ENCODE measurements around the gene NUAK1. TPM values are rescaled to one million over a fixed set of nuclear protein-coding genes. Genes with fewer than 3 reads are reported as not detected.

The NUAK1 gene
- total and polyA plus RNA-seq, 2 donors from 2014 or later, result 2.9 to 28.8 TPM

DNA sequence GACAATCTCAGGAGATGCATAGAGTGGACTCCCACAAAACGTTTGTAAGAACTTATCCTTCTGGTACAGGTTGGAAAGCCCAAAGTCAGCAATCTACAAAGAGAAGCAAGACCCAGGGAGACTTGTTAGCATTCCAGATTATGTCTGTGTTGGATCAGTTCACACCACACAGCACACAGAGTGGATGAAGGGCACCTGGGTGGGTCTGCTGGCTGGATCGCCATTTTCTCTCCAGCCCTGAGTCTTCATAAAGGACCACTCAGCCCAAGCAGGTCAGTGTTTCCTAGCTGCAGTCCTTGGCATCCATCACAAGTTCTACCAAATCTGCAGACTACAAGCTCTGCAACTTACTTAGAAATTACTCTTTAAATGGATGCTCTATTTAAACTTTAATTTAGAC, 66.0 kb downstream of the NUAK1 start:
- no peak for DNase-seq
- no peak for FAIRE-seq
- no peak overlapping the region for H3K4me3 ChIP-seq (ENCODE audit: low read length in 3 of 3)
- peaks cover 0 to 9% (median 4%) of the 10 kb centered on the region in 3 donors for H3K4me1 ChIP-seq (ENCODE audit: control insufficient read depth in 2 of 3, insufficient read depth in 2 of 3, low read depth in 1 of 3, low read length in 3 of 3)
- H3K9ac ChIP-seq (ENCODE audit: low read length in 3 of 3), result no peak overlapping the region
- no peaks in the 10 kb centered on the region for H3K27me3 ChIP-seq (ENCODE audit: control insufficient read depth, insufficient read depth, low read length)
- intact Hi-C loops (cut with DNase I), result no loop called here
- TF ChIP-seq, protein P1, sequence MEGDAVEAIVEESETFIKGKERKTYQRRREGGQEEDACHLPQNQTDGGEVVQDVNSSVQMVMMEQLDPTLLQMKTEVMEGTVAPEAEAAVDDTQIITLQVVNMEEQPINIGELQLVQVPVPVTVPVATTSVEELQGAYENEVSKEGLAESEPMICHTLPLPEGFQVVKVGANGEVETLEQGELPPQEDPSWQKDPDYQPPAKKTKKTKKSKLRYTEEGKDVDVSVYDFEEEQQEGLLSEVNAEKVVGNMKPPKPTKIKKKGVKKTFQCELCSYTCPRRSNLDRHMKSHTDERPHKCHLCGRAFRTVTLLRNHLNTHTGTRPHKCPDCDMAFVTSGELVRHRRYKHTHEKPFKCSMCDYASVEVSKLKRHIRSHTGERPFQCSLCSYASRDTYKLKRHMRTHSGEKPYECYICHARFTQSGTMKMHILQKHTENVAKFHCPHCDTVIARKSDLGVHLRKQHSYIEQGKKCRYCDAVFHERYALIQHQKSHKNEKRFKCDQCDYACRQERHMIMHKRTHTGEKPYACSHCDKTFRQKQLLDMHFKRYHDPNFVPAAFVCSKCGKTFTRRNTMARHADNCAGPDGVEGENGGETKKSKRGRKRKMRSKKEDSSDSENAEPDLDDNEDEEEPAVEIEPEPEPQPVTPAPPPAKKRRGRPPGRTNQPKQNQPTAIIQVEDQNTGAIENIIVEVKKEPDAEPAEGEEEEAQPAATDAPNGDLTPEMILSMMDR (IDR thresholded peaks at IDR 0.05; ENCODE audit: borderline replicate concordance, extremely low read depth, insufficient read depth), result no peak
- peaks cover 2 to 18% (median 2%) of the 10 kb centered on the region in 3 donors for H3K36me3 ChIP-seq (ENCODE audit: control insufficient read depth in 2 of 3, insufficient read depth in 3 of 3, low read length in 3 of 3)
- H3K27ac ChIP-seq (ENCODE audit: low read depth in 2 of 2, low read length in 2 of 2), result no peak overlapping the region
- no peaks in the 10 kb centered on the region for H3K9me3 ChIP-seq (ENCODE audit: control insufficient read depth in 2 of 3, insufficient read depth in 1 of 3, low read length in 3 of 3)

DNA sequence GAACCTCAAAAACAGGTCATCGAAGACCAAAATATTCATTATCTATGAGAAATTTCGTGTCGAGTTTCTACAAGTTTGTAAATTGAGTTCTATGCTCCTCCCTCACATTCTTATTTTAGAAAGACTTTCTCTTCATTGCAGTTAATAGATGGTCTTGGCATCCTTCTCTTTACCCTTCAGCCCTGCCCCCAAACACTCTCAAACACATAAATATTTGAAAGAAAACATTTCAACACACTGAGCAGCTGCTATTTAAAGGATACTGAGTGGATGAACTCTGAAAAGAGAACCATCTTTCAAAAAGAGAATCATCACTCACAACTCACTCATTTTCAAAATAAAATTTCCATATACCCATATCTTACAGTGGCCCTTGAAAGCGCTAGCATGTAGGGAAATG, 67.1 kb downstream of the NUAK1 start:
- no peak overlapping the region for H3K9ac ChIP-seq (ENCODE audit: low read length in 3 of 3)
- H3K36me3 ChIP-seq (ENCODE audit: control insufficient read depth in 2 of 3, insufficient read depth in 3 of 3, low read length in 3 of 3), result peaks cover 2 to 21% (median 2%) of the 10 kb centered on the region in 3 donors
- peak in 1 of 5 donors; percentile 61 for DNase-seq
- intact Hi-C loops (cut with DNase I), result no loop called here
- no peak overlapping the region for H3K27ac ChIP-seq (ENCODE audit: low read depth in 2 of 2, low read length in 2 of 2)
- TF ChIP-seq, protein P1 (IDR thresholded peaks at IDR 0.05; ENCODE audit: borderline replicate concordance, extremely low read depth, insufficient read depth), result no peak
- H3K4me1 ChIP-seq (ENCODE audit: control insufficient read depth in 2 of 3, insufficient read depth in 2 of 3, low read depth in 1 of 3, low read length in 3 of 3), result peaks cover 0 to 9% (median 4%) of the 10 kb centered on the region in 3 donors
- peak; percentile 33 for FAIRE-seq
- H3K4me3 ChIP-seq (ENCODE audit: low read length in 3 of 3), result no peak overlapping the region
- H3K9me3 ChIP-seq (ENCODE audit: control insufficient read depth in 2 of 3, insufficient read depth in 1 of 3, low read length in 3 of 3), result no peaks in the 10 kb centered on the region
- H3K27me3 ChIP-seq (ENCODE audit: control insufficient read depth, insufficient read depth, low read length), result no peaks in the 10 kb centered on the region

DNA sequence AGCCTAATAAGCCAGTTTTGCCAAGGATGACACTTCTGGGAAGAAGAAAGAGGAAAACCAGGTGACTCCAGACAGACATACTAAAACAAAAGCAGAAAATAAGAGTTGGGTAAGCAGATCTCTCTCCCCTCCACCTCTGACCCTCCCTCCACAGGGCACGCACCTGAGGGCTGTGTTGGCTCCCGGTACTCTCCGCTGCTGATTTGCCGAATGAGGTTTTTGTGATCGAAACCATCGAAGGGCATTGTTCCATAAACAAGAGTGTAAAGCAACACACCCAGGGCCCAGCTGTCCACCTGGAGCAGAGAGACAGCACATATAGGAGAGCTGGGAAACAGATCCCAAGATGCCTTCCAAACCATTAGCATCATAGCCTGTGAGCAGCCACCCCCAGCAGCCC, 68.1 kb downstream of the NUAK1 start:
- no peaks in the 10 kb centered on the region for H3K9me3 ChIP-seq (ENCODE audit: control insufficient read depth in 2 of 3, insufficient read depth in 1 of 3, low read length in 3 of 3)
- intact Hi-C loops (cut with DNase I), result no loop called here
- H3K36me3 ChIP-seq (ENCODE audit: control insufficient read depth in 2 of 3, insufficient read depth in 3 of 3, low read length in 3 of 3), result peaks cover 2 to 24% (median 4%) of the 10 kb centered on the region in 3 donors
- no peak overlapping the region for H3K9ac ChIP-seq (ENCODE audit: low read length in 3 of 3)
- H3K27ac ChIP-seq (ENCODE audit: low read depth in 2 of 2, low read length in 2 of 2), result no peak overlapping the region
- TF ChIP-seq, protein P1 (IDR thresholded peaks at IDR 0.05; ENCODE audit: borderline replicate concordance, extremely low read depth, insufficient read depth), result no peak
- FAIRE-seq, result no peak
- H3K27me3 ChIP-seq (ENCODE audit: control insufficient read depth, insufficient read depth, low read length), result no peaks in the 10 kb centered on the region
- no peak overlapping the region for H3K4me3 ChIP-seq (ENCODE audit: low read length in 3 of 3)
- H3K4me1 ChIP-seq (ENCODE audit: control insufficient read depth in 2 of 3, insufficient read depth in 2 of 3, low read depth in 1 of 3, low read length in 3 of 3), result peaks cover 0 to 10% (median 9%) of the 10 kb centered on the region in 3 donors
- no peak for DNase-seq

DNA sequence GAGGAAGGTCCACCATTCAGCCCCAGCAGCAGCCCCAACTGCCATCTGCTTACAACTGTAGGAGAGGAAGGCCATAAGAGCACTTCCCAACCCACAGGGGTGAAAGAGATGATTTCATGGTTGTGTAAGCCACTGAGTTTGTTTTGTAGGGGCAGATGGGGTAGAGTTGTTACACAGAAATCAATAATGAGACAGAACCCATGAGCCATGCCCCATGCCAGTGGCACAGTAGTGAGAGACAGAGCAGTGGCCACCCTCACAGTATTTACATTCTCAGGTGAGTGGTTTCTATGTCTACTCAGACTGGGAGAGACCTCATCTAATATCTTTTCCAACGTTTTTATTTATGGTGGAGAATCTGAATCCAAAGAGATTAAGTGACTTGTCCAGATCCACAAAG, 68.6 kb downstream of the NUAK1 start:
- Histone ChIP-seq H3K9me3 (ENCODE audit: control insufficient read depth in 2 of 3, insufficient read depth in 1 of 3, low read length in 3 of 3) (no peaks in the 10 kb centered on the region), H3K4me3 (ENCODE audit: low read length in 3 of 3) (no peak overlapping the region), H3K9ac (ENCODE audit: low read length in 3 of 3) (no peak overlapping the region), H3K4me1 (ENCODE audit: control insufficient read depth in 2 of 3, insufficient read depth in 2 of 3, low read depth in 1 of 3, low read length in 3 of 3) (peaks cover 0 to 10% (median 5%) of the 10 kb centered on the region in 3 donors), H3K36me3 (ENCODE audit: control insufficient read depth in 2 of 3, insufficient read depth in 3 of 3, low read length in 3 of 3) (peaks cover 2 to 24% (median 4%) of the 10 kb centered on the region in 3 donors), H3K27me3 (ENCODE audit: control insufficient read depth, insufficient read depth, low read length) (no peaks in the 10 kb centered on the region), H3K27ac (ENCODE audit: low read depth in 2 of 2, low read length in 2 of 2) (no peak overlapping the region)
- FAIRE-seq (no peak), DNase-seq (no peak)
- intact Hi-C loops (cut with DNase I), result no loop called here
- TF ChIP-seq, protein P1 (IDR thresholded peaks at IDR 0.05; ENCODE audit: borderline replicate concordance, extremely low read depth, insufficient read depth), result no peak
